ENCODE results near the gene FERMT2.

The FERMT2 gene, protein sequence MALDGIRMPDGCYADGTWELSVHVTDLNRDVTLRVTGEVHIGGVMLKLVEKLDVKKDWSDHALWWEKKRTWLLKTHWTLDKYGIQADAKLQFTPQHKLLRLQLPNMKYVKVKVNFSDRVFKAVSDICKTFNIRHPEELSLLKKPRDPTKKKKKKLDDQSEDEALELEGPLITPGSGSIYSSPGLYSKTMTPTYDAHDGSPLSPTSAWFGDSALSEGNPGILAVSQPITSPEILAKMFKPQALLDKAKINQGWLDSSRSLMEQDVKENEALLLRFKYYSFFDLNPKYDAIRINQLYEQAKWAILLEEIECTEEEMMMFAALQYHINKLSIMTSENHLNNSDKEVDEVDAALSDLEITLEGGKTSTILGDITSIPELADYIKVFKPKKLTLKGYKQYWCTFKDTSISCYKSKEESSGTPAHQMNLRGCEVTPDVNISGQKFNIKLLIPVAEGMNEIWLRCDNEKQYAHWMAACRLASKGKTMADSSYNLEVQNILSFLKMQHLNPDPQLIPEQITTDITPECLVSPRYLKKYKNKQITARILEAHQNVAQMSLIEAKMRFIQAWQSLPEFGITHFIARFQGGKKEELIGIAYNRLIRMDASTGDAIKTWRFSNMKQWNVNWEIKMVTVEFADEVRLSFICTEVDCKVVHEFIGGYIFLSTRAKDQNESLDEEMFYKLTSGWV

DNA sequence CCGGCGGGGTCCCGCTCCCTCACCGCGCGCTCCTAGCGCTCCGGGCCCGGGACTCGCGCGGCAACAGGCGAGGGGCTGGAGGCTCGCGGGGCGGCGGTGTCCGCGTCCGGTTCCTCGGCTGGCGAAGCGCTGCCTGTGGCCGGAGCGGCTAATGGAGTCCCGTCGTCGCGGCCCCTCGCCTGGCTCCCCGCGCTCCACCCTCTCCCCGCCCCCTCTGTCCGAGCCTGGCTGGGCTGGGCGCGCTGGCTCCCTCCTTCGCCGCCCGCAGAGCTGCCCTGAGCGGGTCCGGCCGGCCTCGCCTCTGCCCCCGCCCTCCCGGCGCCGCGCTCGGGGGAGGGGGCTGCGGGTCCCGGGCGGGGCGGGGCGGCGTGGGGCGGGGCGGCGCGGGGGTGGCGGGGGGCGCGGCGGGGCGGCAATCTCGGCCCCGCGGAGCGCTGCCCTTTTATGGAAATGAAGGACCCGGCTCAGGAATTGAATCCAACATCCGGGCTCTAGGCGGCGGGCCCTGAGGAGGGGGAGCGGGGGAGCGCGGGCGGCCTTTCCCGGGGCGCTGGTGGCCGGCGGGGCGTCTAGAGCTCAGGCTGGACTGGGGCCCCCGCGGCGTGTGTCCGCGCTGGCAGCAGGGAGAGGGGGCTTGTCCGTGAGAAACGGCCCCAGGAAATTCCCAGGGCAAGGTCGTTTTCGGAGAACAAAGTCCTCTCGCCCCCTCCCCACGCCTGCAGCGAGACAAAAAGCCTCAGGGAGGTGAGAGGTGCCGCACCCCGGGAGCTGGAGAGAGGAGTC, at the start of gene FERMT2:
FERMT2 (minus strand) TSS at position 153 of the 783 bp plus-strand sequence. CDS start 482 bp downstream, outside the sequence.
- peak; percentile 36 for DNase-seq

DNA sequence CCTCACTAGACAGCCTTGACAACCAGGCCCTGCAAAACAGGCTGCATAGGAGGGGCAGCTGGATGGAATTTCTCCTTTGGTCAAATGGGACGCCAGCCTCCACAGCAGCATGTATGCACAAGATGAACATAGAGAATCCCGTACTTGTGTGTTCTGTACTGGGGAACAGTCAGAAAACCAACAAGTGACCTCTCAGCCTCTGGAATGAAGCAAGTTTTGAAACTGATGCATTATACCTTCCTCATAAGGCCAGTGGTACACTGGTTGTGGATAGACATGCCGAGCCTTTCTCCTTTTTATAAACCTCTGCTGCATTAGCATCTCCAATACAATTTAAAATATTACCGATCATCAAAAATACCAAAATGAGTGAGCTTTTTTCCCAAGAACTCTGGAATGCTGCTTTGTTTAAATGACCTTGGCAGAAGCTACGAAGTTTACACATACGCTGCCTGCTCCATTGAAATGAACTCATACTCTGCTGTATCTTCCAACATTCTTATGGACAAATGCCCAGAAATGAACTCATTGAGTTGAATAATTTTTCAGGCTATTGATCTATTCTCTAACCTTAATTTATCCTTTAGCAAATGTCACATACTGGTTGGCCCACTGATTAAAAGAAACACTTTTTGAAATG, 47.6 kb upstream of the FERMT2 start:
- DNase-seq: no peak

DNA sequence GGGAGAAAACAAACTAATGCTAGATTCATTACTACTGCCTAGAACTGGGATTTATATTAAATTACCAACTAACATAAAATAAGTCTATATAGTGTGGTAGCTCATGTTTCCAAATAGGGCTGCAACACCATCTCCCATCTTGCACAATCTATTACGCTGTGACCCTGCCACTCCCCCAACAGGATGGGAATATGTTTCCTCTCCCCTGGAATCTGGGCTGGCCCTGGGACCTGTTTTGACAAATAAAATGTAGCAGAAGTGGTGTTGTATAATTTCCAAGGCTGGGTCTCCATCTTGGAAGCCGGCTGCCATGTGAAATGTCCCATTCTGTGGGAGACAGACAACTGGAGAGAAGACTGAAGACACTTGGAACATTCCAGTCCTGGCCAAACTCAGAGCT, 45.6 kb upstream of the FERMT2 start:
- DNase-seq: no peak

DNA sequence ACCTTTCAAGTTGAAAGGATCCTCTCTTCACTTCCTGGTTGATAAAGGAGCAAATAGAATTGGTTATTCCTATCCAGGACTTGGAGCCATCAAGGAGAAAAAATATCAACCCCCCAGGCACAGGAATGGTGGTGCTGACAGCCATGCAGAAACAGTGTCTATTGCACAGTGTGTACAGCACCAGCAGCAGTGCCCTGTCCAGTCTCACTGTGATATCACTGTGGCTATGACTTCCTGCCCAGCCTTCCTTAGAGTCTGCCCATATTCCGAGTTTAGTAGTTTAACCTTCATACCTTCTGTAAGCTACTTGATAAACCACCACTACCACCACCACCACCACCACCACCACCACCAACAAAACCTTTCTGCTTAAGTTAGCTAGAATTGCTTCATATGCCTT, 45.1 kb upstream of the FERMT2 start:
- no peak for DNase-seq

DNA sequence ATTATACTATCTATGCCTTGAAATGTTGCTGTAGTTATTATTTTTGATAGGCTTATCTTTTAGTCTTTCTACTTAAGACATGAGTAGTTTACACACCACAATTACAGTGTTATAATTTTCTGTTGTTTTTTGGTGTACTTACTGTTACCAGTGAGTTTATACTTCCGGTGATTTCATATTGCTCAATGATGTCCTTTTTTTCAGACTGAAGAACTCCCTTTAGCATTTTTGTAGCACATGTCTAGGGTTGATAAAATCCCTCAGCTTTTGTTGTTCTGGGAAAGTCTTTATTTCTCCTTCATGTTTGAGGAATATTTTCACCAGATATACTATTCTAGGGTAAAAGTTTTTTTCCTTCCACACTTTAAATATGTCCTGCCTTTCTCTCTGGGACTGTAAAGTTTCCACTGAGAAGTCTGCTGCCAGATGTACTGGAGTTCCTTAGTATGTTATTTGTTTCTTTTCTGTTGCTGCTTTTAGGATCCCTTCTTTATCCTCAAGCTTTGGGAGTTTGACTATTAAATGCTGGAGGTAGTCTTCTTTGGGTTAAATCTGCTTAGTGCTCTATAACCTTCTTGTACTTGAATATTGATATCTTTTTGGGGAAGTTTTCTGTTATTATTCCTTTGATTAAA, 41.5 kb upstream of the FERMT2 start:
- no peak for DNase-seq

DNA sequence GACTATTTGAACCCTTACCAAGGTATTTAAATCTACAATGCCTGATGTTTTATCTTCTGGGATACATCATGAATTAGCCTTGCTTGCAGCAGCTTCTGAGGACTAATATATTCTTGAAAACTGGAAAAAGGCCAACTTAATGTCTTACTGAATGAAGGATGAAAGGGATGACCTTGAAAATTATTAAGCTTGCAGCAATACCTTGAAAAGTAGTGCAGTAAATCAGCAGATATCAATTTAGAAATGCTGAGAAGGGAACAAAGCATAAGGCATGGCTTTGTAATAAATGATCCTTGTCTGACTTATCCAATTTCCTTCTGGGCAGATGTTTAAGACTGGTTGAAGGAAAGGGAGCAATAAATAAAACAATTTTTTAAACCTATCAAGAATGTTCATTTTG, 37.3 kb upstream of the FERMT2 start:
- no peak for DNase-seq

DNA sequence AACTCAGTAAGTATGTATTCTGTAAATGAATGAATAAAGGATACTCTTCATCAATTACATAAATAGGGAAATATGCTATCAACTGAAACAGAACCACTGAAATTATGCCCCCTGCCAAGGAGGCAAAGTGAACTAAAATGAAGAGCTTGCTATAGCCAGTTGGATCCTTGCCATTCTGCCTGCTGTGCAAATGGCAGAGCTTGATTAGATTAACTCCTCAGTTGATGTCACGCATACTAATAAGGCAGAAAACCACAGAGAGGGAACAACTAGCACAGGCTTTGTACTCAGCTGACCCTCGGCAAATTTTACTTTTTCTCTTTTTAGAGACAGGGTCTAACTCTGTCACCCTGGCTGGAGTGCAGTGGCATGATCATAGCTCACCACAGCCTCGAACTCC, 36.7 kb upstream of the FERMT2 start:
- DNase-seq: no peak

DNA sequence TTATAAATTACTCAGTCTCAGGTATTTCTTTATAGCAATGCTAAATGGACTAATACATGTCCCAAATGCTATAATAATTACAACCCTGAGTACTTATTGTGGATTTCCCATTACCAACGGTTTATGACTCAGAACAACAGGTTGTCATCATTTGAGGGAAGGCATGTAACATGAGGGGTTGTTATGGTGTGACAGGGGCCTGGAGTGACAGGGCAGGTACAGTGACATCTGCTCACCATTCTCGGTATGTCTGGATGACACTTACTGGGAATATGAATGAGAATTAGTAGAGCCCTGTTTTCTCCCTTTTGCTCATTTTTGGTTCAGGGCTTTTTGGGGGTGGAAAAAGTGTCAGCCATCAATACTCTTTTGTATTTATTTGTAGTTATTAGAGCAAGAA, 36.2 kb upstream of the FERMT2 start:
- no peak for DNase-seq

DNA sequence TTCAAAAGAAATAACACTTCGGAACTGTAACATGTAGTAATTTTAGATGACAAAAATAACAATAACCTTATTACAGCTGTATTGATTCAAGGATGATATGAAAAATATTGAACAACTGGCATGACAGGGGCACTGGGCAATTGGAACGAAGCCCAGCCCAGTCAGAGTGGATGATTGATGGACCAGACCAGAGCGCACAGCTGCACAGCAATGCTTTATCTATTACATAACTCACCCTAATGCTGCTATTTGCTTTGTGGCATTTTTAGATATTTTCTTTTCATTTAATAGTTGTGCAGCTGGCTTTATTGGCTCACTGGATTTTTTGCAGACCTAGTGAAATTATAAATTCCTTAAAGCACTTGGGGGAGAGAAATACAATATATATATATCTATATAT, 26.9 kb upstream of the FERMT2 start:
- no peak for DNase-seq

DNA sequence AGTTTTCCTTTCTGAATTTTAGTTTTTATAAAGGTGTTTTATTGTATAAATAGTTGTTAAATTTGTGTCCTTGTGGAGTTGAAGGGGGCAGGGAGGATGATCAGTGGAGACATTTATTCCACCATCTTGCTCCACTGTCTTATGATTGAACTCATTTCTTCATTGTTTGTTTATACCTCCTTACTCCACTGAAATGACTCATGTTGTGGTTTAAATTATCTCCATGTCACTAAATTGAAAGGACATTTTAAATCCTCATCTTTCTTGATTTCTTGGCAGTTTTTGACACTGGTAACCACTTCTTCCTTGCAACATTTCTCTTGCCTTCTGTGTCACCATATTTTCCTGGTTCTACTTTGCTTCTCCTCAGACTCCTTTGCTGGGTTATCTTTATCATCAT, 23.6 kb upstream of the FERMT2 start:
- DNase-seq: no peak

DNA sequence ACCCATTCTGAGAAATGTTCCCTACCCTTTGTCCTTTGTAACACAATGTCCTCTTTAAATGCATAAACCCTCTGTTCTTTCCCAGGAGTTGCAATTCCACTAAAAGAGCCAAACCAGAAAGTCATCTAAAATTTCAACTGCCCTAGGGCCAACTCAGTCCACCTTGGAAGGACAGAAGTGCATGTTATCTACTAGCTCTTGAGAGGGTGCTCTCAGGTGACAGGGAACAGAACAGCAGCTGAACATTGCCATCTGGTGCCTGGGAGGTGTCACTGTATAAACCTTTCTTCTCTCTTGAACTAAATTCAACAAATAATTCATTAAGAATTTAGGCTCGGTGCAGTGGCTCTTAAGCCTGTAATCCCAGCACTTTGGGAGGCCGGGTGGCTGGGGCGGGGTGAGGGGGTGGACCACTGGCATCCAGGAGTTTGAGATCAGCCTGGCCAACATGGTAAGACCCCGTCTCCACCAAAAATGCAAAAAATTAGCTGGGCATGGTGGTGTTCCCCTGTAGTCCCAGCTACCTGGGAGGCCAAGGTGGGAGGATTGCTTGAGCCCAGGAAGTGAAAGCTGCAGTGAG, 10.3 kb upstream of the FERMT2 start:
- DNase-seq: peak; percentile 49

DNA sequence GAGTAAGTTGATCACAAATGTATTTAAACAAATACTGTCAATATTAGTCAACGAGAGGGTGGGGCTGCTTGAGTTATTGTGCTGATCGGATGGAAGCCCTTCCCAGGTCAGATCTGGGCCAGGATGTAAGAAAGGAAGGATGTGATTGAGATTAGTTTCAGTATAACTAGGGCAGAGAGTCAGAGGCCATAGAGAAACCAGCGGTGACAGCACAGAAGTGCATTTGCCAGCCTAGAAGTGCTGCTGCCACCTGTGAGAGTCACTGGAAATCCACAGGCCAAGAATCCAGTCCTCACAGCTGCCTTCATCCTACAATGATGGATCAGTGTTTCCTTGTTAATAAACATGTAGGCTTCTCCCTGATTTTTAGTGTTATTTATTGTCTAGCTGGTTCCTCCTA, 9.8 kb upstream of the FERMT2 start:
- DNase-seq: no peak

DNA sequence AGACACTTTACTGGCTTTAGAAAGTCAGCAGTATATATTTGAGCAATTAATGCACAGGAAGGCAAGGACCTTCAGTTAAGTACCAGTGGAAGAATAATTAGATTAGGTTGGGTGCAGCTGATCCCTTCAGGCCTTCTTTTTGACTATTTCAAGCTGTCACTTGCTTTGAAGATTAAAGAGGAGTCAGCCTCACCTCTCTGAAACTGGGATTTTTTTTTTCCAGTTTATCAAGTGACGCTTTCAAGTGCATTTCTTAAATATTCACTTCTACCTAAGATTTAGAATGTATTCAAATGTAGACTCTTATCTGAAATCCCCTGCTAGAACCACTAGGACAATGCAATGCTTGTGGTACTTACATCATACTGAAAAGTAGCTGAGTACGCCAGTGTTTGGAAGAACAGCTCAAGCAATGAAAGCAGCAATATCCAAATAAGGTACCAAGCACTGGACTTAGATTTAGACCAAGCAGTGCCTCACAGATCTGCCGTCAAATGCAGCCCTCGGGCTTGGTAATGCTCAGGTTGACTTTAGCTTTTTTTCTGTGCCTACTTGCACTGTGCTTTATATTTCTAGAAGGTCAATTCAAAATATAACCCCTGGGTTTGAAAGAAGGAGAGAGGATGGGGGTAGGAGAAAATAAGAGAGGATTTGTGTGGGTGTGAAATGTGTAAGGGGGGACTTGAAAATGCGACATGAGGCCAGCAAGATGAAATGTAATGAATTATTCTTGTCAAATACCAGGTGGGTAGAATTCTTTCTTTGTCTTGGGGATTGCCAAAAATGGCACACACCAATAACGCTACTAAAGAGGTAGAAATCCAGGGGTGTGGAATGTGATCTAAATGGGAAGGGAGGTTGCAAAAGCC, 3.7 kb upstream of the FERMT2 start:
- no peak for DNase-seq

DNA sequence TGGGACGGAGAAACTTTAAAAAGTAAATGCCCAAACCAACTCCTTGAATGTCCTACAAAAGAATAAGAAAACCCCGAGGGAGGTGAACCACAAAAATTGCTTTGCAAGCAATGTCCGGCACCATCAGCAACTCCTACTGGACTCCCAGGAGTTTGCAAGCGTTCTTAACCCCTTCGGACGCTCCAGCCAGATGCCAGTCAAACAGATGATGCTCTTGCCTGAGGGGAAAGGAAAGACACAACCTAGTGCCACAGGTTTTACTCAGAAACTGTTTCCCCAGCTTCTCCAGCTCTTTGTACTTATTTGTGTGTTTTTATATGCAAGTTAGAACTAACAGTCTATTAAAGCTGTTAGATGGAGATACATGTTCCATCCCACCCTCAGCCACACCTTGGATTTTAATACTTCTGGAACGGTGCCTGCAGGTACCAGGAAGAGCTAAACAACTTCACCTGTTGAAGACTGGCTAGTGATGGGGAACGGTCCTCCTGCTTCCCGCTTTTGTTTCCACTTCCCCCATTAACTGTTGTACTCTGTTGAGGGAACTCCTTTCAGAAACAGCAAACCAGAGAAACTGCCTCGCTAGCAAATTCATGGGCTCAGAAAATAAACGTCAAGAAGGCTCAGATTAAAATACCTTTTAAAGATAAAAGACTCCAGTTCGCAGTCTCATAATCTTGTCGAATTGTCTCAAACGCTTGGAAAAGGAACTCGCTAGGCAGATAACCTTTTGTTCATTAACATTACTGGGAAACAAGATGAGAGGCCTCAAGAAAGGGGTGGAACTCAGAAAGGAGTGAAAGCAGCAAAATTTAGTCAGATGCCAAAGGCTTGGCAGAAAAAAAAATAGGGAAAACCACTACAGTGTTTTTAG, 1.1 kb upstream of the FERMT2 start:
- no peak for DNase-seq

DNA sequence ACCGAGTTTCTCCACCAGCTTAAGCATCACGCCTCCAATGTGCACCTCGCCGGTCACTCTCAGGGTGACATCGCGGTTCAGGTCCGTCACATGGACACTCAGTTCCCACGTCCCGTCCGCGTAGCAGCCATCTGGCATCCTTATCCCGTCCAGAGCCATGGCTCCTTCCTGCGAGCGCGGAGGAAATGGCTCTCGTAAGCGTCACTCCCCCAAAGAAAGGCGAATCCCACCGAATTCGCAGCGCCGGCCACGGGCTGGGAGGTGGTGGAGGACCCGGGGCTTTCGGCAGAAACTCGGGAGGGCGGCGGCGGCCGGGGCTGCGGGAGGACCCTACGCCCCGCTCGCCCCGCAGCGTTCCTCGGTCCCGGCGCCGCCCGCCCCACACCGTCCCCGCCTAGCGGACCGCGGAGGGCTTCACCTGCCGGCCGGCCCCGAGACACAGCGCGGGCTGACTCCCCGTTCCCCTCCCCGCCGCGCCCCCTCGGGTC, 396 bp downstream of the FERMT2 start:
- DNase-seq: no peak

DNA sequence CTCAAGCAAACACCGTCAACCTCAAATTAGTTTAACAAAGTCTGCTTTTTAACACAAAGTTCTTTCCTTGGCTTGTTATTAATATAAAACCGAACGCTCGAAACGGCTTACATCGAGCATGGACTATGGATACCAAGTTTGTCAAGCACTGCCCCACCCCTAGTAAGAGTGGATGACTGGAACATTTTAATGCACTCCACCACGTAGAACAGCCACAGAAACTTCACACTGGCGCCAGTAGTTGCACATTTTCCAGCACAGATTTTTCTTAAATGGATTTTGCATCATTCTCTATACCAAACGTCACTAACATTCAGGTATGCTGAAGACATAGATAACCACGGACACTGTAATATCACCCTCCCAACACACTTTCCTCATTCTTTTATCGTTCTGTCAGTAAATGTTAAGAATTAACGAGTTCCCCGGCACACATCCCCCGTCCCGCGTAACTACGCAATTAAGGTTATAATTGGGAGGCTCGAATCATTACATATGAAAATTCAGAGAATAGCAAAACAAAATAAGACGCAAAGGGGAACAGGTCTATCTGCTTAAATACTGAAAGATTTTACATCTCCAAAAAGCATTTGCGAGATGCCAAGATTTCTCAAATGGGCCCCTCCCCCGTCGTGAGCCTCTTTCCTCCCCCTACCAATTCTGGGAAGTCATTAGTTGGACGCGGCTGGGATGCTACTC, 990 bp downstream of the FERMT2 start:
- DNase-seq: no peak

DNA sequence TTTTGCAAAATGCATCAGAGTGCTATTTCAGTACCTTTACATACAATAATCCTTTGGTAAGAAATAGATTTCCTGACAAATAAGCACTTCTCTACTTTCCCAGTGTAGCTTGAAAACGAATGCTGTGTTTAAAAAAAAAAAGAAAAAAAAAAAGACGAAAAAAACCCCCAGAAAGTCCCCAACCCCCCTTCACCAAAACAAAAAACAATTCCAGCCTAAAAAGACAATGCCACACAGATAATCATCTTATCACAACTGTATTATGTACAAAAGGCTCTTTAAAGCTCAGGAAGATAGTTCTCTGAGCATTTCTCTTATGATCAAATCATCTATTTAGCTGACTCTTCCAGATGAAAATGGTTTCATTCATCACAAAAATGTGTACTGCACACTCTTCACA, 1.6 kb downstream of the FERMT2 start:
- no peak for DNase-seq

DNA sequence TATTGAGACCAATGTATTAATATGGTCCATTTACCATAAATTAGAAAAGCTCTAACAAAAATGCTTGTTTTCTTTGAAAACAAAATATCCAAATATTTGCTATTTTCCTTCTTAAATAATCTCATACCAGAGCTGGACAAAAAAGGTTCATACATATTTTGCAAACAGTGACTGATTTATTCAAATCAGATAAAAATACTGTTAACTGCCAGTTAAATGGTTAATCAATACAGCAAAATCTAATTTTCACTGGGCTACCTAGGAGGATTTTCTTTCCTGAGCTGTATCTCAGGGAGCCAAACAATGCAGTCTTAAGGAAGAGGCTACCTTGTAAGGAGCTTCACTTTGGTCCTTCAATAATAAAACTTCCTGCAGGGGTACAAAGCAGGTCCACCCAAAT, 2.0 kb downstream of the FERMT2 start:
- DNase-seq: no peak

DNA sequence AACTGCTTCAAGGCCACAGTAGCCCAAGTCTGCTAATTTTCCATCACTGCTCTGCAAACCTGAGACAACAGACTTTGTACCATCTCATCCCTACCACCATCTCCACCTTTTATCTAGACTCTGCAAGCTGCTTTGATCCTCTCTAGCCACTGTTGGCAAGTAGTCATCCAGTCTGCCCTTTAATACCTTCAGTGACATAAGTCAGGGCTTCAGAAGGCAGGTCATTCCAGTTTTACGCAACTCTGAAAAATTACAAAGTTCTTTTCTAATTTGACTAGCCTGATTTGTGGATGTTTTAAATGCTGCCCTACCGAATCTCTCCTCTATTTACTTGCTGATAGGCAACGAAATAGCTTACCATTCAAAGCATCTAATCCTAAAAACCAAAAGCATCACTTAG, 2.8 kb downstream of the FERMT2 start:
- no peak for DNase-seq

DNA sequence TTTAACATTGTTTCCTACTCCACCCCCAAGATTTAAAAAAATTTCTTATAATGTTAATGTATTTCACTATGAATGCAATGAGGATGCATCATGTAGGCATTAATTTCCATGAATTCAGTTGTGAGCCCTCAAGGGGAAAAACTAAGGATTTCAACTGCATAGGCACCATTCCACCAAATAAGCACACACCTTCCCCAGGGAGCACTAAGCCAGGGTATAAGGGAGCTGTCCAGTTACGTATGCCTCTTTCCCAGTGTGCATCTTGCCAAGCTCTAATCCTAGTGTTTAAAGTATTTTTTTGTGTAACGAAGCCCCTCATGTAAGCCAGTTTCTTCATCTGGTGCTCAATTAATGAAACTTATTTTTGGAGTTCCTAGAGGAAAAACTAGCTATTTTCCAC, 6.6 kb downstream of the FERMT2 start:
- DNase-seq: no peak

Measured in DMS153 (cell line).